OCI-LY3 (cell line): Measurements from ENCODE around the gene KCNC2.

Experiments
- CTCF ChIP-seq: fragments of 200-600, 300-600 bp; sonication (generic); IDR thresholded peaks from 2 replicates; pipeline ENCODE4 v1.5.1; 2014; ENCODE audit warnings: antibody characterized with exemption, low read length, low read depth
- EZH2phosphoT487 ChIP-seq: fragments of 200-600 bp; shearing (Covaris generic); IDR thresholded peaks from 2 replicates; pipeline ENCODE4 v1.6.1; 2018; ENCODE audit warnings: antibody characterized with exemption, mixed run types, low read depth

DNA sequence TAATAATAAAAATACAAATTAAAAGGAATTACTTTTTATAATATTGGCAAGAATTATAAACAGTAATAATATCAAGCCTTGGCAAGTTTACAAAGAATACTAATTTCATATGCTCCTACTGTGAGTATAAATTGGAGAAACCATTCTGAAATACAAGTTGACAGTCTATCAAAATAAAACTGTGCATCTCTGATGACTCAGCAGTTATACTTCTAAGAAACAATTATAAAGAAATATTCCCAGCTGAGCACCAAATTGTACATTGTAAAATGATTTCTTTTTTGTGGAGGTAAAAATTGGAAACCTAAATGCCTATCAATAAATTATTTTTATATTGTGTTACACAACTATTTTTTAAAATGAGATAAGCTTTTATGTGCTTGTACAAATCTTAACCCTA, 35.5 kb upstream of the KCNC2 start:
- no peak for TF ChIP-seq CTCF
- no peak for TF ChIP-seq EZH2phosphoT487
